ENCODE results near the gene ANKRD39.

DNA sequence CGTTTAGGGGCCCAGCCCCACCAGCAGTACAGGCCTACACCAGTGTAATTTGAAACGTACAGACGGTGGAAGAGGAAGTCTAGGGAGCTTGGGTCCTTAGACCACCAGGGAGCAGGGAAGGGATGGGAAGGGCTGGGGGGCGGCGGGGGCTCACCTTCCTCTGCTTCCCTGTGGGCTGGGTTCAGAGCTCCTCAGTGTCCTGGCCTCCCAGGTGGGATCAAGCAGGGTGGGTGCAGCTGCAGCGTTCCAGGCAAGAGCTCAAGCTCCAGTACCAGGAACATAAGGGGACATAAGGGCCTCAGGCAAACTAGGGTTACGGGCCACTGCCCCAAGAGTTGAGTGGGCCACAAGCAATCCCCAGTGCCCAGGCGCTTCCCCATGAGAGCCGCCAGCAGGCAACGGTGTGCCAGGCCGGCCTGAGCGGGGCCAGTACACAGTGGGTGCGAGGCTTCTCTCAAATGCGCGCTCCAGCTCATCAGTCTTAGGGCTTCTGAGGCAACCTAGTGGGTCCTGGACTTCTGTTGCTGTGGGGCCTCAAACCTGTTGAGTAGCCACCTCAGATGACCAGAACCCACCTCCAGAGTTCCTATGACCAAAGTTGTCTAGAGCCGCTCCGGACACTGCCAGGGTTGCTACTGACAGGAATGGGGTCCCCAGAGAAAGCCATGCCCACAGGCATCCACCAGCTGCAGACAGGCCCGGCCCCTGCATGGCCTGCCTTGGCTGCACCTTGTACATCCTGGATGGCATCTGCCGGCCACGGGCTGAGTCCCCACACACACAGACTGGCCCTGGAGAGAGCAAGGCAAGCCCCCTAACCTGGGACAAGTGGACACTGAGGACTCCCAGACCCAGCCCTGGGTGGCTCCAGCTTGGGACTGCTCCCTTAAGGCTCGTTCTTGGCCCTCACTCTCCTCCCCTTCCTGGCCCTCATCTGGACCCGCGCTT is 19.2 kb downstream of the ANKRD39 start:
- TF ChIP-seq POLR2A (IDR thresholded peaks at IDR 0.05; ENCODE audit: low read depth, low read length) (no peak), POLR2AphosphoS5 (IDR thresholded peaks at IDR 0.05; ENCODE audit: low read depth, low read length) (no peak), SPI1 (IDR thresholded peaks at IDR 0.05; ENCODE audit: low read depth, low read length) (no peak), POU2F2 (IDR thresholded peaks at IDR 0.05; ENCODE audit: low read depth, low read length) (no peak), TAF1 (IDR thresholded peaks at IDR 0.05; ENCODE audit: low read depth, low read length) (no peak), PAX5 (IDR thresholded peaks at IDR 0.05; ENCODE audit: insufficient read depth, low read length, severe bottlenecking) (no peak)

All from GM12891 (cell line).